Esophagus squamous epithelium (tissue), 5 donors: ENCODE measurements around the gene H6PD. TPM values are rescaled to one million over a fixed set of nuclear protein-coding genes. Genes with fewer than 3 reads are reported as not detected.

Experiments
- DNase-seq: peaks from one replicate; lab custom pipeline; 2025; lab: John Stamatoyannopoulos, UW
- H3K27ac ChIP-seq, 4 donors: fragments of 200-600 bp; sonication (generic); one replicate each; pipeline ENCODE4 v1.5.1; 2016 to 2019; ENCODE audit warnings: mild to moderate bottlenecking in 1 of 4
- H3K27me3 ChIP-seq, 4 donors: fragments of 200-600 bp; sonication (generic); 1 replicate in 3 of 4; 2 replicates in 1 of 4; pipeline versions ENCODE4 v1.5.1 to v1.6.0; 2017 to 2021; ENCODE audit warnings: antibody characterized with exemption in 1 of 4
- H3K36me3 ChIP-seq, 3 donors: fragments of 200-600 bp; sonication (generic); one replicate each; pipeline ENCODE4 v1.5.1; 2016 to 2019
- H3K4me1 ChIP-seq, 3 donors: fragments of 200-600 bp; sonication (generic); one replicate each; pipeline ENCODE4 v1.5.1; 2017 to 2019
- H3K4me3 ChIP-seq, 4 donors: fragments of 200-600 bp; sonication (generic); 1 replicate in 3 of 4; 2 replicates in 1 of 4; pipeline ENCODE4 v1.5.1; 2016 to 2019; ENCODE audit warnings: mild to moderate bottlenecking in 2 of 4, moderate library complexity in 1 of 4
- H3K9me3 ChIP-seq, 3 donors: fragments of 200-600 bp; sonication (generic); one replicate each; pipeline ENCODE4 v1.5.1; 2016 to 2019
- POLR2A ChIP-seq, 4 donors: fragments of 450-650 bp; IDR thresholded peaks; one replicate each; pipeline ENCODE4 v1.6.1; 2017; ENCODE audit warnings: antibody characterized with exemption in 4 of 4, mild to moderate bottlenecking in 4 of 4, moderate library complexity in 3 of 4
- WGBS, 2 donors: methylation state at CpG; one replicate each; pipeline ENCODE4 v1.1.5; 2018; 5-methylcytosine and 5-hydroxymethylcytosine counted together
- intact Hi-C: fragments of 100-400 bp; cut with DNase I; formaldehyde crosslinking; loops from one replicate; pipeline ENCODE4 v1.15.0; 2022
- total RNA-seq, 4 donors: library from RNA; depleted of rRNA; stranded (reverse); fragments of >200 nt; gene quantifications; one replicate each; pipeline ENCODE4 v1.1.0, GENCODE V29; 2016
- TF ChIP-seq, protein P1 (sequence below), 6 experiments: fragments of 450-650 bp in 4 of 6; fragments of 200-600 bp in 2 of 6; sonication (generic) in 2 of 6; IDR thresholded peaks; one replicate each; pipeline ENCODE4 v1.5.1; 2016 to 2019; ENCODE audit warnings: antibody characterized with exemption in 6 of 6, mild to moderate bottlenecking in 4 of 6, moderate library complexity in 4 of 6
- donor health status: DM: yes; HTN: yes; CAD: no.

Gene H6PD
- total RNA-seq, 4 donors from 2014 or later = 10.6 to 35.5 (median 18.7) TPM

DNA sequence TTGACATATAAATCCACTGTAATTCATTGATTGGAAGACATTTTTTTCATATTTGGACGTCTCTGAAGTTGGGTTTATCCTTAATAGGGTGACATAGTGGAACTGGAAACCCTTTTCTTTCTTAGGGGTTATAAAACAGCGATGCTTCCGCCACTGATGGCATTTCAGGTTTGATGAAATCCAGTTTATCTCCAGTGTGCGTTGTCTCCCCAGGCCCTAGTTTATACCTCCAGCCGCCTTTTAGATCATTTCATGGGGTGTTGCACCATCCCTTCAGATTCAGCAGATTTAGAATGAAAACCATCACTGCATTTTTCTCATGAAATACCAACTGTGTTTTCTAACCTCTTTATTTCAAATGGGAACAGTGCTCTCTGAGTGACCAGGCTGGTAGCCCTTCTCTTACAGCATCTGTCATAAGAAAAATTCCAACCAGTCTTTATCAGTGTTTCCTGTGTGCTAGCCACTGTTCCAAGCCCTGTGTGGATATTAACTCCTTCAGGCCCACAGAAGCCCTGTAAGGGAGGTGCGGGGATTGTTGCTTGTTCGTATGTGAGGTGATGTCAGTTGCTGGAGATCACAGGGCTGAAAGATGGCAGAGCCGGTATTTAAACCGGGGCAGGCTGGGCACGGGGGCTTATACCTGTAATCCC, 19.0 kb downstream of the H6PD start:
- intact Hi-C loops = no loop called here
- Histone ChIP-seq H3K27ac (peak overlapping the region in 1 of 4 donors; percentile 82), H3K9me3 (no peaks in the 10 kb centered on the region), H3K4me1 (peaks cover 29 to 48% (median 32%) of the 10 kb centered on the region in 3 donors), H3K4me3 (no peak overlapping the region), H3K27me3 (no peaks in the 10 kb centered on the region), H3K36me3 (peaks cover 0 to 43% (median 0%) of the 10 kb centered on the region in 3 donors)
- TF ChIP-seq, protein P1, sequence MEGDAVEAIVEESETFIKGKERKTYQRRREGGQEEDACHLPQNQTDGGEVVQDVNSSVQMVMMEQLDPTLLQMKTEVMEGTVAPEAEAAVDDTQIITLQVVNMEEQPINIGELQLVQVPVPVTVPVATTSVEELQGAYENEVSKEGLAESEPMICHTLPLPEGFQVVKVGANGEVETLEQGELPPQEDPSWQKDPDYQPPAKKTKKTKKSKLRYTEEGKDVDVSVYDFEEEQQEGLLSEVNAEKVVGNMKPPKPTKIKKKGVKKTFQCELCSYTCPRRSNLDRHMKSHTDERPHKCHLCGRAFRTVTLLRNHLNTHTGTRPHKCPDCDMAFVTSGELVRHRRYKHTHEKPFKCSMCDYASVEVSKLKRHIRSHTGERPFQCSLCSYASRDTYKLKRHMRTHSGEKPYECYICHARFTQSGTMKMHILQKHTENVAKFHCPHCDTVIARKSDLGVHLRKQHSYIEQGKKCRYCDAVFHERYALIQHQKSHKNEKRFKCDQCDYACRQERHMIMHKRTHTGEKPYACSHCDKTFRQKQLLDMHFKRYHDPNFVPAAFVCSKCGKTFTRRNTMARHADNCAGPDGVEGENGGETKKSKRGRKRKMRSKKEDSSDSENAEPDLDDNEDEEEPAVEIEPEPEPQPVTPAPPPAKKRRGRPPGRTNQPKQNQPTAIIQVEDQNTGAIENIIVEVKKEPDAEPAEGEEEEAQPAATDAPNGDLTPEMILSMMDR (IDR thresholded peaks at IDR 0.05) = no peak
- TF ChIP-seq POLR2A (IDR thresholded peaks at IDR 0.05) = no peak
- WGBS, 2 donors = 85 to 87% methylated on average over 6 to 10 of the region's 10 CpGs
- DNase-seq = no peak

DNA sequence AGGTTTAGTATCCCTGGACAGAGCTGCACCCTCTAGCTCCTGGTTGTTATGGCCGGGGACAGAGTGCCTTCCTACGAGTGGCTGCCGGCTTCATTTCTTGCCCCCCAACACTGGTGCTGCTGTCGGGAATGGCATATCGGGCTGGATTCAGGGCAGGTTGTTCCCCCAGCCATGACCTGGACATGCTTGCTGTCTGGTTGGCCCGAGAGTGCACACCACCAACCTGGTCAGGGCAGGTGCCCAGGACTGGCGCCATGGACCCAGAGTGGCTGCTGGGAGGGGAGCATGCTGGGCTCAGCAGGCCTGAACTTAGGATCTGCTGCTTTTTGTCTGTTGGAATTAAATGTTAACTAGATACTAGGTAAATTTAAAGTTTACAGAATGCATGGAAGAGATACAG, 21.8 kb downstream of the H6PD start:
- Histone ChIP-seq H3K27ac (no peak overlapping the region), H3K36me3 (peaks cover 0 to 38% (median 0%) of the 10 kb centered on the region in 3 donors), H3K4me1 (peaks cover 5 to 21% (median 5%) of the 10 kb centered on the region in 3 donors), H3K9me3 (no peaks in the 10 kb centered on the region), H3K27me3 (no peaks in the 10 kb centered on the region), H3K4me3 (no peak overlapping the region)
- no peak for TF ChIP-seq POLR2A (IDR thresholded peaks at IDR 0.05)
- 96 to 100% methylated on average over 3 to 7 of the region's 7 CpGs for WGBS, 2 donors
- no peak for DNase-seq
- intact Hi-C loops = no loop called here

DNA sequence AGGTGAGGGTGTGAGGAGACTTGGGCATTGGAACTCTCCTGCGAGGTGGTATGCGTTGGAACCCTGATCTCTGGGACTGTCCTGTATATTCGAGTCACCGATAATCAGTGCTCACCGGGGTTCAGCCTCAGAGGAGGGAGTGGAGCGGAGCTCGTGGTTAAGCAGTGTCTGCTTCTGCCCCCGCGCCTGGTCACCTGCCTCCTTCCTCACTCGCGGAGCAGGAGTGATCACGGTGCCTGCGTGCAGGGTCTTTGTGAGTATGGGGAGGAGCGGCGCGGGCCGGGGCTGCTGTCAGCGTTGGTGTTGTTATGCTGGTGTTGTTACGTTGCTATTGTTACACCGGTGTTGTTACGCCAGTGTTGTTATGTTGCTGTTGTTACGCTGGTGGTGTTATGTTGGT, 23.3 kb downstream of the H6PD start:
- Histone ChIP-seq H3K9me3 (no peaks in the 10 kb centered on the region), H3K27me3 (no peaks in the 10 kb centered on the region), H3K4me3 (no peak overlapping the region), H3K36me3 (peaks cover 0 to 48% (median 7%) of the 10 kb centered on the region in 3 donors), H3K4me1 (peaks cover 0 to 5% (median 0%) of the 10 kb centered on the region in 3 donors), H3K27ac (no peak overlapping the region)
- no peak for DNase-seq
- intact Hi-C loops = no loop called here
- no peak for TF ChIP-seq POLR2A (IDR thresholded peaks at IDR 0.05)
- TF ChIP-seq, protein P1 (IDR thresholded peaks at IDR 0.05) = no peak
- WGBS, 2 donors = 92% methylated on average over 9 to 20 of the region's 22 CpGs

DNA sequence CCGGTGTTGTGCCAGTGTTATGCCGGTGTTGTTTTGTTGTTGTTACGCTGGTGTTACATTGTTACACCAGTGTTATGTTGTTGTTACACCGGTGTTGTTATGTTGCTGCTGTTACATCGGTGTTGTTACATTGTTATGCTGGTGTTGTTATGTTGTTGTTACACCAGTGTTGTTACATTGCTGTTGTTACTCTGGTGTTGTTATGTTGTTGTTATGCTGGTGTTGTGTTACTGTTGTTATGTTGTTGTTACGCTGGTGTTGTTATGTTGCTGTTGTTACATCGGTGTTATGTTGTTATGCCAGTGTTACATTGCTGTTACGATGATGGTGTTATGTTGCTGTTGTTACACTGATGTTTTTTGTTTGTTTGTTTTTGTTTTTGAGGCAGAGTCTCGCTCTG, 24.1 kb downstream of the H6PD start:
- Histone ChIP-seq H3K36me3 (peaks cover 4 to 48% (median 7%) of the 10 kb centered on the region in 3 donors), H3K9me3 (no peaks in the 10 kb centered on the region), H3K4me1 (peaks cover 0 to 3% (median 0%) of the 10 kb centered on the region in 3 donors), H3K27ac (no peak overlapping the region), H3K4me3 (no peak overlapping the region), H3K27me3 (no peaks in the 10 kb centered on the region)
- WGBS, 2 donors = 95 to 98% methylated on average over 9 of the region's 9 CpGs
- intact Hi-C loops = no loop called here
- TF ChIP-seq, protein P1 (IDR thresholded peaks at IDR 0.05) = no peak
- TF ChIP-seq POLR2A (IDR thresholded peaks at IDR 0.05) = no peak
- no peak for DNase-seq

DNA sequence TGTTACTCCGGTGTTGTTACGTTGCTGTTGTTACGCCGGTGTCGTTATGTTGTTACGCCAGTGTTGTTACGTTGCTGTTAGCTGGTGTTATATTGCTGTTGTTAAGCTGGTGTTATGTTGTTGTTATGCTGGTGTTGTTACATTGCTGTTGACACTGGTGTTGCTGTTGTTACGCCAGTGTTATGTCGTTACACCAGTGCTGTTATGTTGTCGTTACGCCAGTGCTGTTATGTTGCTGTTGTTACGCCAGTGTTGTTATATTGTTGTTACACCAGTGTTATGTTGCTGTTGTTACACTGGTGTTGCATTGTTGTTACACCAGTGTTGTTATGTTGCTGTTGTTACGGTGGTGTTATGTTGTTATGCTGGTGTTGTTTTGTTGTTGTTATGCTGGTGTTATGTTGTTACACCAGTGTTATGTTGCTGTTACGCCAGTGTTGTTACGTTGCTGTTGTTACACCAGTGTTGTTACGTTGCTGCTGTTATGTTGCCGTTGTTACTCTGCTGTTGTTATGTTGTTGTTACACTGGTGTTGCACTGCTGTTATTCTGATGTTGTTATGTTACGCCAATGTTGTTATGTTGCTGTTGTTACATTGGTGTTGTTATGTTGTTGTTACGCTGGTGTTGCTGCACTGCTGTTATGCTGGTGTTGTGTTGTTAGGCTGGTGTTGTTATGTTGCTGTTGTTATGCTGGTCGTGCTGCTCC, 25.6 kb downstream of the H6PD start:
- WGBS, 2 donors = 86 to 95% methylated on average over 19 to 20 of the region's 20 CpGs
- intact Hi-C loops = no loop called here
- no peak for DNase-seq
- H3K27ac ChIP-seq = no peak overlapping the region
- H3K9me3 ChIP-seq = no peaks in the 10 kb centered on the region
- no peak overlapping the region for H3K4me3 ChIP-seq
- peaks cover 11 to 59% (median 17%) of the 10 kb centered on the region in 3 donors for H3K36me3 ChIP-seq
- TF ChIP-seq POLR2A (IDR thresholded peaks at IDR 0.05) = no peak
- TF ChIP-seq, protein P1 (IDR thresholded peaks at IDR 0.05) = no peak
- no peaks in the 10 kb centered on the region for H3K27me3 ChIP-seq
- no peaks in the 10 kb centered on the region for H3K4me1 ChIP-seq
